GM12892 (cell line): ENCODE results near the gene PRDM10.

ENCODE experiments used
- POLR2A ChIP-seq: IDR thresholded peaks from 2 replicates; pipeline ENCODE4 v1.6.1; 2011; ENCODE audit warnings: low read depth, low read length, control low read depth
- TAF1 ChIP-seq: IDR thresholded peaks from 2 replicates; pipeline ENCODE4 v1.6.1; 2011; ENCODE audit warnings: low read depth, mild to moderate bottlenecking, control low read depth, low read length, borderline replicate concordance

DNA sequence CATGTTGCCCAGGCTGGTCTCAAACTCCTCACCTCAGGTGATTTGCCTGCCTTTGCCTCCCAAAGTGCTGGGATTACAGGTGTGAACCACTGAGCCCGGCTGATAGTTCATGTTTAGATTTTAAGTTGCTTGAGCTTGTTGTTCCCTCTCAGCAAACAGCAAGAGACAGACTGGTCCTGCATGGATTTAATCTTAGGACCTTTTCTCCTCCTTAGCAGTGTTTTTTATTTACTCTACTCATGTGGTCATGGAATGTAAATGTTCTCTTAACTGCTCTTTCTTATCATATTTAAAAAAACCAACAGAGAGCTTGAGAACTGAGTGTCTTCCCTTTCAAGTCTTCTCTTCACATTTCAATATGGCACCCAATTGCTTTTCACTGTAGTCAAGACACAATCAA lies 22.7 kb upstream of the PRDM10 start:
- TF ChIP-seq POLR2A, result no peak
- TF ChIP-seq TAF1, result no peak
